Endometrial microvascular endothelial cells (primary cell): ENCODE measurements around the gene RGSL1. TPM values are rescaled to one million over a fixed set of nuclear protein-coding genes. Genes with fewer than 3 reads are reported as not detected.

Experiments used
- in situ Hi-C: cut with HindIII; loops from 2 replicates; pipeline ENCODE4 v1.10.0; 2017; ENCODE audit warnings: low sequenced_read_pairs, low pct_unique_long_range_greater_than_20kb; ENCODE audit errors: inconsistent ontology term
- total RNA-seq: library from RNA; depleted of rRNA; stranded (reverse); fragments of >200 nt; gene quantifications from one replicate; pipeline ENCODE4 v1.2.3, GENCODE V29; 2015; ENCODE audit errors: inconsistent ontology term

The RGSL1 gene
- total RNA-seq, 1 donor from 2014 or later, result not detected

- in situ Hi-C loops, result no loop called here
These were observed 125.7 kb downstream of the RGSL1 start for GRCh38 chr1:182575540-182576149.

GRCh38 chr1:182580736-182581135 lies 130.8 kb downstream of the RGSL1 start:
- in situ Hi-C loops, result no loop called here

- in situ Hi-C loops, result no loop called here
These were observed 134.8 kb downstream of the RGSL1 start for GRCh38 chr1:182584746-182585145.

- in situ Hi-C loops, result no loop called here
These were observed 136.4 kb downstream of the RGSL1 start for GRCh38 chr1:182586380-182586779.

- in situ Hi-C loops, result no loop called here
These were observed 137.1 kb downstream of the RGSL1 start for GRCh38 chr1:182587093-182587492.

GRCh38 chr1:182587666-182588499 lies 137.9 kb downstream of the RGSL1 start:
- in situ Hi-C loops, result no loop called here

- in situ Hi-C loops, result no loop called here
These were observed 138.8 kb downstream of the RGSL1 start, which contains the start of gene RNASEL for GRCh38 chr1:182588500-182589396. Gene RNASEL (minus strand): TSS chr1:182589256. CDS start chr1:182586806, 2,450 bp downstream.

- in situ Hi-C loops, result no loop called here
These were observed 139.6 kb downstream of the RGSL1 start for GRCh38 chr1:182589520-182589919.

GRCh38 chr1:182589931-182590330 lies 140.0 kb downstream of the RGSL1 start:
- in situ Hi-C loops, result loop anchor here (10.0 kb wide), 1 partner anchor 195 kb away; the partner anchor contains the start of gene NPL

- in situ Hi-C loops, result loop anchor here (10.0 kb wide), 1 partner anchor 189 kb away; the partner anchor contains the start of gene NPL
These were observed 145.8 kb downstream of the RGSL1 start for GRCh38 chr1:182595641-182596240.

- in situ Hi-C loops, result loop anchor here (10.0 kb wide), 1 partner anchor 188 kb away; the partner anchor contains the start of gene NPL
These were observed 147.0 kb downstream of the RGSL1 start for GRCh38 chr1:182596934-182597333.

- in situ Hi-C loops, result loop anchor here (10.0 kb wide), 1 partner anchor 187 kb away; the partner anchor contains the start of gene NPL
These were observed 148.3 kb downstream of the RGSL1 start for GRCh38 chr1:182598296-182598695.

GRCh38 chr1:182599339-182599738 lies 149.4 kb downstream of the RGSL1 start:
- in situ Hi-C loops, result loop anchor here (10.0 kb wide), 1 partner anchor 185 kb away; the partner anchor contains the start of gene NPL

GRCh38 chr1:182600036-182600713 lies 150.2 kb downstream of the RGSL1 start:
- in situ Hi-C loops, result no loop called here

- in situ Hi-C loops, result no loop called here
These were observed 150.9 kb downstream of the RGSL1 start for GRCh38 chr1:182600745-182601415.

- in situ Hi-C loops, result no loop called here
These were observed 151.5 kb downstream of the RGSL1 start for GRCh38 chr1:182601416-182601786.

GRCh38 chr1:182601913-182602312 lies 152.0 kb downstream of the RGSL1 start:
- in situ Hi-C loops, result no loop called here
